Measurements from ENCODE around the gene TIMM44. TPM values are rescaled to one million over a fixed set of nuclear protein-coding genes. Genes with fewer than 3 reads are reported as not detected.

The TIMM44 gene
- total and polyA plus RNA-seq, 10 of the 15 experiments (the other 5 are each of a cell fraction or from before 2014, with no cell fraction given) = 6.6 to 90.7 (median 57.6) TPM

DNA sequence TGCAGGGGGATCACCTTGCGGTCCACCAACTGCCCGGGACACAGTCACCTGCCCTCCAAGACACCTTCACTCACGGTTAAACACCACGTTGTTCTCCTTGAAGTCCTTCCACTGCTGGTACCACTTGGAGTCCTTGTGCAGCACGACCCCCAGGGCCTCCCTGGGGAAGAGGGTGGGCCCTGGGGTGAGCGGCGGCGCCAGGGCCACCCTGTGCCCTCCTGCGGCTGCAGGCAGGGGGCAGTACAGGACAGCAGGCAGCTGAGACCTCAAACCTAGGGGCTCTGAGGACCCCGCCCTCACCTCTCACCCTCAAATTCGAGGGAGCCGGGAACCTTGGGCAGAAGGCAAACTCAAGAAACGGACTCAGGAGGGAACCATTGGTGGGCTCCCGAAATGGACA, 10.1 kb downstream of the TIMM44 start (continued):
- TF ChIP-seq NFYA (IDR thresholded peaks at IDR 0.05; ENCODE audit: borderline replicate concordance, low read depth, low read length) (no peak), CBX5 (IDR thresholded peaks at IDR 0.05; ENCODE audit: low read depth) (no peak), CREM (IDR thresholded peaks at IDR 0.05; ENCODE audit: low read depth) (no peak)

GRCh38 chr19:7932930-7933300, 10.6 kb downstream of the TIMM44 start:
- H3K4me2 ChIP-seq (ENCODE audit: control insufficient read depth, insufficient read depth) = no peak overlapping the region
- H3K4me3 ChIP-seq = no peak overlapping the region
- H2AFZ ChIP-seq (ENCODE audit: control insufficient read depth, low read depth, low read length) = no peak overlapping the region
- DNase-seq (ENCODE audit: low read depth, low spot score) (no peak), FAIRE-seq (no peak), ATAC-seq (no peak)
- H4K20me1 ChIP-seq (ENCODE audit: control insufficient read depth, insufficient read depth) = no peaks in the 10 kb centered on the region; the same call in 1 of the 2 replicates
- TF ChIP-seq RBBP5 (conservative IDR thresholded peaks at IDR 0.05) (no peak), BCL3 (IDR thresholded peaks at IDR 0.05; ENCODE audit: borderline replicate concordance, insufficient read depth, low read depth, low read length, poor library complexity, severe bottlenecking) (no peak), MYB (IDR thresholded peaks at IDR 0.05; ENCODE audit: borderline replicate concordance, low read depth, low read length) (no peak), PAX5 (IDR thresholded peaks at IDR 0.05; ENCODE audit: borderline replicate concordance, low read depth, low read length) (no peak), ZNF592 (IDR thresholded peaks at IDR 0.05) (no peak), RFX5 (IDR thresholded peaks at IDR 0.05; ENCODE audit: low read depth, low read length) (no peak), NFXL1 (IDR thresholded peaks at IDR 0.05; ENCODE audit: borderline replicate concordance) (no peak), IKZF1 (conservative IDR thresholded peaks at IDR 0.05) (no peak)
- SMC1A ChIA-PET (ENCODE audit: uncharacterized antibody, unreplicated experiment) = no interaction called here
- no peaks in the 10 kb centered on the region; the same call in 1 of the 2 replicates for H3K4me1 ChIP-seq (ENCODE audit: control insufficient read depth, insufficient read depth, low read length)
- H3K79me2 ChIP-seq (ENCODE audit: control insufficient read depth, insufficient read depth, low read length) = no peaks in the 10 kb centered on the region
- BruUV-seq (replicated peaks) = no TSS peak
- H3K36me3 ChIP-seq (ENCODE audit: control insufficient read depth in 2 of 2, insufficient read depth in 2 of 2, low read length in 1 of 2) = peaks cover 13 to 45% of the 10 kb centered on the region in 2 experiments; a peak in 3 of 4 replicates
- POLR2A ChIA-PET = no interaction called here
- in situ Hi-C loops (cut with MboI) = no loop called here
- intact Hi-C loops (cut with micrococcal nuclease; ENCODE audit: unreplicated experiment) = no loop called here
- H3K27ac ChIP-seq (ENCODE audit: control insufficient read depth, insufficient read depth) = no peak overlapping the region
- no peak overlapping the region for H3K9ac ChIP-seq (ENCODE audit: control insufficient read depth, insufficient read depth, low read length)
- 90% methylated on average over 10 of the region's 10 CpGs for whole genome bisulfite sequencing (ENCODE audit: insufficient coverage, insufficient replicate concordance, low lambda C conversion rate, missing lambda C conversion rate)
- CTCF ChIA-PET = no interaction called here
- RAD21 ChIA-PET (ENCODE audit: unreplicated experiment) = no interaction called here
- H3K27me3 ChIP-seq (replicated peaks in 1 of 2; ENCODE audit: control insufficient read depth in 2 of 2, insufficient read depth in 2 of 2, low read length in 1 of 2) = no peaks in the 10 kb centered on the region
- H3K9me3 ChIP-seq (replicated peaks; ENCODE audit: control insufficient read depth, insufficient read depth, low read length) = no peaks in the 10 kb centered on the region

All from GM12878 (cell line).